ENCODE results near the gene CEP164.

CEP164 gene

GRCh38 chr11:117366248-117366647 lies 38.6 kb downstream of the CEP164 start:
- Mint-ChIP-seq H3K4me1 (ENCODE audit: low read depth) (no peaks in the 10 kb centered on the region), H3K4me3 (no peak overlapping the region), H3K27me3 (no peaks in the 10 kb centered on the region), H3K9me3 (no peaks in the 10 kb centered on the region), H3K36me3 (ENCODE audit: low read depth) (peaks cover 96% of the 10 kb centered on the region), H3K27ac (no peak overlapping the region)
- intact Hi-C loops (cut with micrococcal nuclease), result no loop called here

GRCh38 chr11:117366875-117367274 lies 39.2 kb downstream of the CEP164 start:
- Mint-ChIP-seq H3K36me3 (ENCODE audit: low read depth) (peaks cover 96% of the 10 kb centered on the region), H3K27me3 (no peaks in the 10 kb centered on the region), H3K27ac (no peak overlapping the region), H3K4me3 (no peak overlapping the region), H3K9me3 (no peaks in the 10 kb centered on the region), H3K4me1 (ENCODE audit: low read depth) (no peaks in the 10 kb centered on the region)
- intact Hi-C loops (cut with micrococcal nuclease), result no loop called here

- intact Hi-C loops (cut with micrococcal nuclease), result no loop called here
- H3K4me1 Mint-ChIP-seq (ENCODE audit: low read depth), result no peaks in the 10 kb centered on the region
- H3K36me3 Mint-ChIP-seq (ENCODE audit: low read depth), result peaks cover 96% of the 10 kb centered on the region
- H3K27me3 Mint-ChIP-seq, result no peaks in the 10 kb centered on the region
- no peak overlapping the region for H3K27ac Mint-ChIP-seq
- no peak overlapping the region for H3K4me3 Mint-ChIP-seq
- no peaks in the 10 kb centered on the region for H3K9me3 Mint-ChIP-seq
These were observed 41.9 kb downstream of the CEP164 start for GRCh38 chr11:117369534-117369933.

- Mint-ChIP-seq H3K4me3 (no peak overlapping the region), H3K27ac (no peak overlapping the region), H3K4me1 (ENCODE audit: low read depth) (no peaks in the 10 kb centered on the region), H3K9me3 (no peaks in the 10 kb centered on the region), H3K27me3 (no peaks in the 10 kb centered on the region), H3K36me3 (ENCODE audit: low read depth) (peaks cover 96% of the 10 kb centered on the region)
- intact Hi-C loops (cut with micrococcal nuclease), result no loop called here
These were observed 43.8 kb downstream of the CEP164 start for GRCh38 chr11:117371453-117371852.

- H3K27me3 Mint-ChIP-seq, result no peaks in the 10 kb centered on the region
- intact Hi-C loops (cut with micrococcal nuclease), result no loop called here
- peaks cover 97% of the 10 kb centered on the region for H3K36me3 Mint-ChIP-seq (ENCODE audit: low read depth)
- no peaks in the 10 kb centered on the region for H3K4me1 Mint-ChIP-seq (ENCODE audit: low read depth)
- no peak overlapping the region for H3K27ac Mint-ChIP-seq
- no peak overlapping the region for H3K4me3 Mint-ChIP-seq
- H3K9me3 Mint-ChIP-seq, result no peaks in the 10 kb centered on the region
These were observed 46.8 kb downstream of the CEP164 start for GRCh38 chr11:117374316-117375055.

GRCh38 chr11:117375960-117376359 lies 48.3 kb downstream of the CEP164 start:
- no peaks in the 10 kb centered on the region for H3K4me1 Mint-ChIP-seq (ENCODE audit: low read depth)
- no peak overlapping the region for H3K27ac Mint-ChIP-seq
- H3K4me3 Mint-ChIP-seq, result no peak overlapping the region
- H3K9me3 Mint-ChIP-seq, result no peaks in the 10 kb centered on the region
- intact Hi-C loops (cut with micrococcal nuclease), result no loop called here
- no peaks in the 10 kb centered on the region for H3K27me3 Mint-ChIP-seq
- H3K36me3 Mint-ChIP-seq (ENCODE audit: low read depth), result peaks cover 99% of the 10 kb centered on the region

GRCh38 chr11:117376517-117376916 lies 48.9 kb downstream of the CEP164 start:
- no peaks in the 10 kb centered on the region for H3K27me3 Mint-ChIP-seq
- H3K4me3 Mint-ChIP-seq, result no peak overlapping the region
- peaks cover 99% of the 10 kb centered on the region for H3K36me3 Mint-ChIP-seq (ENCODE audit: low read depth)
- H3K4me1 Mint-ChIP-seq (ENCODE audit: low read depth), result no peaks in the 10 kb centered on the region
- no peak overlapping the region for H3K27ac Mint-ChIP-seq
- no peaks in the 10 kb centered on the region for H3K9me3 Mint-ChIP-seq
- intact Hi-C loops (cut with micrococcal nuclease), result no loop called here

- Mint-ChIP-seq H3K9me3 (no peaks in the 10 kb centered on the region), H3K4me1 (ENCODE audit: low read depth) (no peaks in the 10 kb centered on the region), H3K27ac (no peak overlapping the region), H3K36me3 (ENCODE audit: low read depth) (peaks cover 99% of the 10 kb centered on the region), H3K4me3 (no peak overlapping the region), H3K27me3 (no peaks in the 10 kb centered on the region)
- intact Hi-C loops (cut with micrococcal nuclease), result no loop called here
These were observed 51.6 kb downstream of the CEP164 start for GRCh38 chr11:117378976-117379865.

- peaks cover 99% of the 10 kb centered on the region for H3K36me3 Mint-ChIP-seq (ENCODE audit: low read depth)
- no peaks in the 10 kb centered on the region for H3K9me3 Mint-ChIP-seq
- H3K27ac Mint-ChIP-seq, result no peak overlapping the region
These were observed 53.0 kb downstream of the CEP164 start for GRCh38 chr11:117380676-117381075.

GRCh38 chr11:117381481-117382387 lies 54.1 kb downstream of the CEP164 start:
- Mint-ChIP-seq H3K9me3 (no peaks in the 10 kb centered on the region), H3K36me3 (ENCODE audit: low read depth) (peaks cover 99% of the 10 kb centered on the region), H3K27me3 (no peaks in the 10 kb centered on the region), H3K4me1 (ENCODE audit: low read depth) (no peaks in the 10 kb centered on the region), H3K4me3 (no peak overlapping the region), H3K27ac (no peak overlapping the region)
- intact Hi-C loops (cut with micrococcal nuclease), result no loop called here

More at GRCh38 chr11:117380676-117381075, 53.0 kb downstream of the CEP164 start:
- Mint-ChIP-seq H3K4me1 (ENCODE audit: low read depth) (no peaks in the 10 kb centered on the region), H3K4me3 (no peak overlapping the region), H3K27me3 (no peaks in the 10 kb centered on the region)
- intact Hi-C loops (cut with micrococcal nuclease), result no loop called here

- intact Hi-C loops (cut with micrococcal nuclease), result no loop called here
- no peaks in the 10 kb centered on the region for H3K27me3 Mint-ChIP-seq
- H3K36me3 Mint-ChIP-seq (ENCODE audit: low read depth), result peaks cover 99% of the 10 kb centered on the region
- H3K4me1 Mint-ChIP-seq (ENCODE audit: low read depth), result no peaks in the 10 kb centered on the region
- no peak overlapping the region for H3K4me3 Mint-ChIP-seq
- H3K27ac Mint-ChIP-seq, result no peak overlapping the region
- no peaks in the 10 kb centered on the region for H3K9me3 Mint-ChIP-seq
These were observed 55.1 kb downstream of the CEP164 start for GRCh38 chr11:117382746-117383145.

- Mint-ChIP-seq H3K9me3 (no peaks in the 10 kb centered on the region), H3K27me3 (no peaks in the 10 kb centered on the region), H3K4me3 (no peak overlapping the region), H3K36me3 (ENCODE audit: low read depth) (peaks cover 100% of the 10 kb centered on the region), H3K27ac (no peak overlapping the region), H3K4me1 (ENCODE audit: low read depth) (no peaks in the 10 kb centered on the region)
- intact Hi-C loops (cut with micrococcal nuclease), result no loop called here
These were observed 56.4 kb downstream of the CEP164 start for GRCh38 chr11:117384045-117384444.

GRCh38 chr11:117385471-117385870 lies 57.8 kb downstream of the CEP164 start:
- no peaks in the 10 kb centered on the region for H3K27me3 Mint-ChIP-seq
- peaks cover 97% of the 10 kb centered on the region for H3K36me3 Mint-ChIP-seq (ENCODE audit: low read depth)
- intact Hi-C loops (cut with micrococcal nuclease), result no loop called here
- H3K4me3 Mint-ChIP-seq, result no peak overlapping the region
- H3K4me1 Mint-ChIP-seq (ENCODE audit: low read depth), result no peaks in the 10 kb centered on the region
- H3K27ac Mint-ChIP-seq, result no peak overlapping the region
- H3K9me3 Mint-ChIP-seq, result no peaks in the 10 kb centered on the region

Data from dendritic cell treated with granulocyte-macrophage colony-stimulating factor and Interleukin-4, amounts not matched to agents 40 ng/mL and 50 ng/mL, for 4 days (primary cell).